HG02938 (cell line): Measurements from ENCODE around the gene NGFR.

ENCODE experiments used
- ATAC-seq: cut with Tn5 transposase; IDR thresholded peaks from one replicate; pipeline ENCODE4 v1.9.1; 2021; ENCODE audit warnings: mild to moderate bottlenecking, moderate library complexity; ENCODE audit not compliant: unreplicated experiment

NGFR gene

DNA sequence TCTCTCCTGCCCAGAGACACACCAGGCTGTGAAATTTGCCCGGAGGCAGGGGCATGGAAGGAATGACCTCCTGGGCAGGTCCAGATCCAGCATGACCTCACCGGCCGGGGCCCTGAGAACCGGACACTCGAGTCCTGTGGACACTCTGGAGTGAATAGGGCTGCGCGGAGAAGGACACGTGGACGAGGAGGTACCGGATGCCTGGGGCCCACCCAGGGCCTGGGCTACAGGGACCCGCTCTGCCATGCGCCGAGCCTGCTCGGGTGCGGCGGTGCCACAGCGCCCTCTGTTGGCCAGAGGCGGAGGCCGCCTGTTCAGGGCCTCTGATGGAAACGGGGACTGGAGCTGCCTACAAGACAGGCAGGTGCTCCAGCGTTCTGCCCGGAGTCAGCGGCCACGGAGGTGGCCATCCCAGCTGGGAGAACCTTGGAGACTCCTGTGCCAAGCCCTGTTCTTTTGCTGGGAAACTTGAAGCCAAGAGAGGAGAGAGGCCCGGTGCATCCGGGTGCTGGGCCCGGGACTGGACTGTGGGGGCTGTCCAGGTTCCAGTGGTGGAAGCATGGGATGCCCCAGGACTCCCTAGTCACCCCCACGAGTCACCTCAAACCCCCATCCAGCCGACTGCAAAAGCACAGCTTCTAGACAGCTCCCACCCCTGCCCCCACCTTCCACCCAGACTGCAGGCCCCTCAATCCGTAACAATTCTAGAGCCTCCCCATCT is 61.3 kb downstream of the NGFR start:
- no peak for ATAC-seq

DNA sequence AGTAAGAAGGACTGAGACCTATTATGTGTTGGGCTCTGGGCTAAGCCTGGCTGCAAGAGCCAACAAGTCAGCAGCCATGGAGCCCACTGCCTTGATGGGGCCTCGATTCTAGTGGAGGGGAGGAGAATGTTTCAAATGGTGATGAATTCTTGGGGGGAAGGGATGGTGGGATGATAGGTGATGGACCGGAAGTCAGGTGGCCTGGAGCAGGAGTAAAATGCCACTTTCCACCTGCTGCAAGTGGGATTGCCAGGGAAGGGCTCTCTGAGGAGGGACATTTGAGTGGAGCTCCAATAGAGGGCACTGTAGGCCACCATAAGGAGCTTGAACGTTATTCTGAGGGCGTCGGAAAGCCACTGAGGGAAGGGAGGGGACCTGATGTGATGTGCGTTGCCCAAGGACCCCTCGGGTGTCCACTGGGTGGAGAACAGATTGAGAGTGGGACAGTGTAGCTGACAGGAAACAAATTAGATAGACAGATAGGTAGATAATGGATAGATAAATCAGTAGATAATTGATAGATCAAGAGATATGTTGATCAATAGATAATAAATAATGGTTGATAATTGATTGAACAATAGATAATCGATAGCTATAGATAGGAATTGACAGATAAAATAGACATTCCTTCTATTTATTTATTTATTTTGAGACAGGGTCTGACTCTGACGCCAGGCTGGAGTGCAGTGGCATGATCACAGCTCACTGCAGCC is 62.4 kb downstream of the NGFR start:
- ATAC-seq: no peak
